OCI-LY7 (cell line): ENCODE measurements around the gene REG4.

Source experiments
- CTCF ChIP-seq: fragments of 200-600 bp; sonication (generic); conservative IDR thresholded peaks from 2 replicates; pipeline ENCODE4 v1.5.1; 2014; ENCODE audit warnings: mild to moderate bottlenecking, antibody characterized with exemption, low read length, moderate library complexity, mixed read lengths
- EZH2phosphoT487 ChIP-seq: fragments of 200-600 bp; sonication (generic); IDR thresholded peaks from 2 replicates; pipeline ENCODE4 v1.6.1; 2018; ENCODE audit warnings: low read depth, borderline replicate concordance, mild to moderate bottlenecking, mixed run types, antibody characterized with exemption, low read length, moderate library complexity, mixed read lengths

DNA sequence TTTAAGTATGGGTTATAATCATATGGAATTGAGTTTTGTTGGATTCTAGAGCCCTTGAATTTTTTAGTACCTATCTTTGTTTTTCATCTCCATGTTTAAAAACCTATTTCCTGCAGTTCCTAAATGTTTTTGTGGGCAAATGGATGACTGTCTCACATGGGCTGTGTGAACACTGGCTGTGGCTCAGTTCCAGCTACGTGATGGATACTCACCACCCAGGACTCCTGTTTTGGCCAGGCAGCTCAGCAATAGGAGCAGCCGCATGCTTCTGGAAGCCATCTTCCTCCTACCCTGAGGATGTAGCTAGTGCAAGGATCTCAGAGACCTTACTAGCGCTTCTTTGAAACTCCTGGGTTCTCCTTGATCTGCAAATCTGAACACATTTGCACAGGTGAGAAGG lies 2.8 kb downstream of the REG4 start:
- no peak for TF ChIP-seq CTCF
- TF ChIP-seq EZH2phosphoT487 = no peak
